GM21381 (cell line): ENCODE data around the gene MGMT.

Experiments
- ATAC-seq: cut with Tn5 transposase; IDR thresholded peaks from one replicate; pipeline ENCODE4 v1.9.1; 2021; ENCODE audit warnings: mild to moderate bottlenecking, moderate library complexity; ENCODE audit not compliant: unreplicated experiment

MGMT gene

GRCh38 chr10:129541200-129541599 is 74.2 kb downstream of the MGMT start:
- ATAC-seq: no peak

- no peak for ATAC-seq
Measured at GRCh38 chr10:129541748-129542487, 74.9 kb downstream of the MGMT start.

GRCh38 chr10:129542589-129542988 is 75.5 kb downstream of the MGMT start:
- ATAC-seq: no peak

- ATAC-seq: no peak
Measured at GRCh38 chr10:129544205-129545202, 77.5 kb downstream of the MGMT start.

DNA sequence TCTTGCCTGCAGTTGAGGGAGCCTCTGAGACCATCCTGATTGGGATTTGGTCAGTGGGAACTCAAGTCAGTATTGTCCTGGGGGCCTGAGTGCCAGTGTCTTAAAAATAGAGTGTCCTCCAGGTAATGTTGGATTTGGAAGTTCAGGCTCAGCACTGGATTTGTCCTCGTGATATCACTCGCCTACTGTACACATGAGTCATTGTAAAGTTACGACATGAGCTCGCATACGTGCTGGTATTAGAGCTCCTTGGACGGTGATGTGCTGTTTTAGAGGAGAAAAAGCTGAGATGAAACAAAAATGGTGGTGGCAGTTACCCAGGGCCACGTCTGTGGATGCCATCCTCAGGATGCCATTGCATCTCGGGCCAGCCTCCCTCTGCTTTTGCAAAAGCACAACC is 78.2 kb downstream of the MGMT start:
- no peak for ATAC-seq

DNA sequence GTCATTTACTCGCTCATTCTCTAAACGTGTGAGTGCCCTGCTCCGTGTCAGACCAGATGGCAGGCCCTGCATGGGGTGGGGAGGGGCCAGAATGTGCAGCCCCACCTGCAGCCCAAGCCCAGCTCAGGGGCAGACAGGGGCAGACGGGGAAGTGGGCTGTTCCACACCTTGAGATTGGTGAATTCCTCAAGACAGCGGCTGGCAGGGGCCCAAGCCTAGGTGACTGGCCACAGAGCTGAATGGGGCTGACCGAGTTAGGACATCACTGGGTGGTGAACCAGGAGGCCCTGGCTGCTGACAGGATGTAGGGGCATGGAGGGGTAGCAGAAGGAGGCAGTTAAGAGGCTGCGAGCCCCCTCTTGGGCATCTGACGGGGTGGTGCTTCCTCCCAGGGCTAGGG is 79.1 kb downstream of the MGMT start:
- ATAC-seq: no peak

- no peak for ATAC-seq
Measured at GRCh38 chr10:129547608-129548007, 80.6 kb downstream of the MGMT start.

- ATAC-seq: no peak
Measured at GRCh38 chr10:129548600-129548999, 81.6 kb downstream of the MGMT start.

DNA sequence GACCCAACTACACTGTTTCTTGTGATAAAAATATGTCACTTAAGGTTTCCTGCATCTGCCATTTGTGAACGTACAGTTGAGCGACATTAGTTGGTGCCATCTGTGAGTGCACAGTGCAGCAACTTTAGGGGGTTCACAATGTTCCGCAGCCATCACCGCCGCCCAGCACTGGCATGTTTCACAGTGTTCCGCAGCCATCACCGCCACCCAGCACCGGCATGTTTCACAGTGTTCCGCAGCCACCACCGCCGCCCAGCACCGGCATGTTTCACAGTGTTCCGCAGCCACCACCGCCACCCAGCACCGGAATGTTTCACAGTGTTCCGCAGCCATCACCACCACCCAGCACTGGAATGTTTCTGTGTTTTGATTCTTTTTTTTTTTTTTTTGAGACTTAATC is 83.0 kb downstream of the MGMT start:
- no peak for ATAC-seq

DNA sequence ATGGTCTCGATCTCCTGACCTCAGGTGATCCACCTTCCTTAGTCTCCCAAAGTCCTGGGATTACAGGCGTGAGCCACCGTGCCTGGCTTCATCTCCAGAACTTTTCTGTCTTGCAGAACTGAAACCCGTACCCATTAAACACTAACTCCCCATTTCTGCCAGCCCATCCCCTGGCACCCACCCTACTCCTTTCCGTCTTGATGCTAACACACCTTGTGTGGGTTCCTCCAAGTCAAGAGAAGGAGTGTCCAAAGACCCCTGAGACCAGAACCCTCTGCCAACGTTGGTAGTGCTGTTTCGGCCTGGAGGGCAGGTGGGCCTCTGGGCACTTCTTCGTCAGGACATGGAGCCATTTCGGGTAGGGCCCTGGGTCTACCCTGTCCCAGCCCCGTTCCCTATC is 83.6 kb downstream of the MGMT start:
- no peak for ATAC-seq

GRCh38 chr10:129552119-129552518 is 85.1 kb downstream of the MGMT start:
- ATAC-seq: peak; percentile 89

DNA sequence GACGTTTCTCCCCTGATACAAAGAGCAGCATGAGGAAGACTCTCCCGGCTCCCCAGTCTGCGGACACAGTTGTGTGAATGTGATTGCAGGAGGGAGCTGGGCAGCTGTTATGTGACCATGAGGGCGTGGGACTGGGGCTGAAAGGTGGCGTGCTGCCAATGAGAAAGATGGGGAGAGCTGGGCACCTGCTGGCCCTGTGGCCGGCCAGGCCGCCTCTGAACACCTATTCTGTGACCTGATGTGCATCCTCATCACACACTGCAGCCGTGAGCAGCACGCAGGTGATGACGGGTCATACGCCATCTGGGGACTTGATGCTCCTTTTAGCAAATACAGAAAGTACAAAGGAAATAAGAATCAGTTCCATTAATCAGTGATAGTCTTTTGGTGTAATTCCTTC is 86.9 kb downstream of the MGMT start:
- no peak for ATAC-seq

DNA sequence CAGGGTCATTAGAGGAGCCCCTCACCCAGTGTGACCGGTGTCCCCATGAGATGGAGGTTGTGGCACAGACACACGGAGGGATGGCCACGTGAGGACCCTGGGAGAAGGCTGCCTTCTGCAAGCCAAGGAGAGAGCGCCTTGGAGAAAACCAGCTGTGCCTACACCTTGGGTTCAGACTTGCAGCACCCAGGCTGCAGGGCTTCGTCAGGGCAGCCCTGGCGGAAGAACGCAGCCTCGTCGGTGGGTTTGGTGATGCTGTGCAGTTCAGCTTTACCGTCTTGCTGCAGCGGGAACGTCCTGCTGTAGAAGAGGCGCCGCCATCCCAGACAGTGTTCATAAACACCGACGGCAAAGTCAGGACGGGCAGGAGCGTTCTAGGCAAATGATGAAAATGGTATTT is 89.3 kb downstream of the MGMT start:
- no peak for ATAC-seq

DNA sequence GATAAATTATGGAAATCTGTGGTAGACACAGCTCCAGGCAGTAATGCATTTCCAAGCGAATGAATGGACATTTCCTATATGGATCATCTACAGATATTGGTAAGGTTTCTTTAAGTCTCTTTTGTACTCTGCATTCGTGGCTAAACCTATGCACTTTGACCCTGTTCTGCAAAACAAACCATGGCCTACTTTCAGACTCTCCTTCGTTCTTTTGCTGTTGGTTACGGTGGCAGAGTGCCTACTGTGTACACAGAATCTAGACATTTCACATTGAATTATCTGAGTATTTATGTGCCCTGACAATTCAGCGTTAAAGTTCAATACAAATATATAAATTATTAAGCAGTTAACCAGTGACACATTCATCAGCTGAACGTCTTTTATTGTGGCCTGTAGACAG is 93.3 kb downstream of the MGMT start:
- ATAC-seq: no peak

GRCh38 chr10:129562487-129562886 is 95.4 kb downstream of the MGMT start:
- no peak for ATAC-seq

- ATAC-seq: no peak
Measured at GRCh38 chr10:129564923-129565322, 97.9 kb downstream of the MGMT start.

GRCh38 chr10:129568583-129569344 is 101.7 kb downstream of the MGMT start:
- no peak for ATAC-seq

DNA sequence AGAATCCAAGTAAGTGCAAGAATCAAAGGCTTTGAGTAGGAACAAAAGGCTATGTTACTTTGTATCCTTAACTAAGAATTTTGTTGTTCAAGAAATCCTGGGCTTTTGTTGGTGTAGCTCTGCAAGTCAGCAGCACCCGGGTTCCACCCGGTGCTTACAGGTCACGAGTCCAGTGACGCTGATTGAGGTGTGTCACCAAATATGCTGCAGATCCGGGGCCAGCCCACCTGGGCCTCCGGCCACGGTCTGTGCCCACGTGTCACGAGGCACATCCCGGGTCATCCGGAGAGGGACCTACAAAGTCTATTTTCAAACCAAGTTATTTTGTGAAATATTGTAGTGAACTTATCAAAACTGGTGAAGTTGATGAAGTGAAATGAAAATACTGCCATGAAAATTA is 103.1 kb downstream of the MGMT start:
- no peak for ATAC-seq

- no peak for ATAC-seq
Measured at GRCh38 chr10:129579228-129579627, 112.2 kb downstream of the MGMT start.

DNA sequence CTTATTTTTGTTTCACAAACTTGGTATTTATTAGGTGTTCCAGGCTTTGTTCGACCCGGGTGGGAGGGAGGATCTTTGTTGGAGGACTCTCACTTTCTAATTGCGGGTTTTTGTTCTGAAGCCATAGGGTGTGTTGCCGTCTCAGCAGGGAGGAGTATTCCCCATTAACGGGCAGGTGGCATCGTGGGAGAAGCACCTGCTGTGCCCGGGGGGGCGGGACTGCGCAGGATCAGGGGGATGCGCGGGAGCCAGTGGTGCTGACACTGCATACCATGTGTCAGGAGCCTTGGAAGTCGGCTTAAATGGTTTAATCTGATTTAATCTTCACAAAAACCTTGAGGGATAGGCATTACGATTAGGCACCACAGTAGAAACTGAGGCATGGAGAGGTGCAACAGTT is 113.0 kb downstream of the MGMT start:
- ATAC-seq: no peak

GRCh38 chr10:129580901-129581300 is 113.9 kb downstream of the MGMT start:
- no peak for ATAC-seq
